Keratinocyte (primary cell): Measurements from ENCODE around the gene CHST12.

ENCODE experiments used
- EZH2 ChIP-seq: IDR thresholded peaks from one replicate; pipeline ENCODE4 v1.6.1; 2012; ENCODE audit warnings: inconsistent platforms, mild to moderate bottlenecking, low read length, moderate library complexity
- TF ChIP-seq, protein P1 (sequence below), 3 experiments: IDR thresholded peaks in 1 of 3; conservative IDR thresholded peaks in 1 of 3; optimal IDR thresholded peaks in 1 of 3; 2 replicates in 2 of 3; 3 replicates in 1 of 3; pipeline versions ENCODE3 to v1.5.1; 2011; ENCODE audit warnings: low read length in 3 of 3, mild to moderate bottlenecking in 3 of 3, moderate library complexity in 2 of 3, control low read depth in 1 of 3, inconsistent platforms in 1 of 3; ENCODE audit not compliant: insufficient read depth in 2 of 3; ENCODE audit errors: extremely low read depth in 1 of 3

- TF ChIP-seq, protein P1, sequence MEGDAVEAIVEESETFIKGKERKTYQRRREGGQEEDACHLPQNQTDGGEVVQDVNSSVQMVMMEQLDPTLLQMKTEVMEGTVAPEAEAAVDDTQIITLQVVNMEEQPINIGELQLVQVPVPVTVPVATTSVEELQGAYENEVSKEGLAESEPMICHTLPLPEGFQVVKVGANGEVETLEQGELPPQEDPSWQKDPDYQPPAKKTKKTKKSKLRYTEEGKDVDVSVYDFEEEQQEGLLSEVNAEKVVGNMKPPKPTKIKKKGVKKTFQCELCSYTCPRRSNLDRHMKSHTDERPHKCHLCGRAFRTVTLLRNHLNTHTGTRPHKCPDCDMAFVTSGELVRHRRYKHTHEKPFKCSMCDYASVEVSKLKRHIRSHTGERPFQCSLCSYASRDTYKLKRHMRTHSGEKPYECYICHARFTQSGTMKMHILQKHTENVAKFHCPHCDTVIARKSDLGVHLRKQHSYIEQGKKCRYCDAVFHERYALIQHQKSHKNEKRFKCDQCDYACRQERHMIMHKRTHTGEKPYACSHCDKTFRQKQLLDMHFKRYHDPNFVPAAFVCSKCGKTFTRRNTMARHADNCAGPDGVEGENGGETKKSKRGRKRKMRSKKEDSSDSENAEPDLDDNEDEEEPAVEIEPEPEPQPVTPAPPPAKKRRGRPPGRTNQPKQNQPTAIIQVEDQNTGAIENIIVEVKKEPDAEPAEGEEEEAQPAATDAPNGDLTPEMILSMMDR (optimal IDR thresholded peaks at IDR 0.05 in 1 of 3, IDR thresholded peaks at IDR 0.05 in 1 of 3, conservative IDR thresholded peaks at IDR 0.05 in 1 of 3; ENCODE audit: extremely low read depth in 1 of 3, insufficient read depth in 2 of 3, low read length in 3 of 3) = no peak
- TF ChIP-seq EZH2 = no peak
Measured at GRCh38 chr7:2483494-2483893, 80.1 kb downstream of the CHST12 start.
